Activated T-cell treated with anti-CD3 and anti-CD28 coated beads, Interleukin-2, amount 50 U/mL, for 1 hour (primary cell): Measurements from ENCODE around the gene FASN.

Experiments used
- DNase-seq: peaks from one replicate; pipeline ENCODE4 v3.0.0-alpha.2; 2020

FASN gene

GRCh38 chr17:82117139-82118090, 19.4 kb upstream of the FASN start:
- no peak for DNase-seq

GRCh38 chr17:82116246-82116645, 18.2 kb upstream of the FASN start:
- DNase-seq: no peak

GRCh38 chr17:82114872-82115271, 16.8 kb upstream of the FASN start:
- DNase-seq: no peak

GRCh38 chr17:82114447-82114846, 16.4 kb upstream of the FASN start:
- DNase-seq: no peak

- DNase-seq: no peak
Measured at GRCh38 chr17:82113941-82114340, 15.9 kb upstream of the FASN start.

GRCh38 chr17:82113422-82113821, 15.4 kb upstream of the FASN start:
- no peak for DNase-seq

GRCh38 chr17:82112914-82113311, 14.9 kb upstream of the FASN start:
- no peak for DNase-seq

- DNase-seq: no peak
Measured at GRCh38 chr17:82112181-82112913, 14.3 kb upstream of the FASN start.

GRCh38 chr17:82110298-82110697, 12.3 kb upstream of the FASN start:
- no peak for DNase-seq

GRCh38 chr17:82108961-82109475, 11.0 kb upstream of the FASN start:
- DNase-seq: no peak

- DNase-seq: no peak
Measured at GRCh38 chr17:82108496-82108945, 10.5 kb upstream of the FASN start.

- DNase-seq: no peak
Measured at GRCh38 chr17:82108038-82108437, 10.0 kb upstream of the FASN start.

- no peak for DNase-seq
Measured at GRCh38 chr17:82107341-82107860, 9.4 kb upstream of the FASN start.

- no peak for DNase-seq
Measured at GRCh38 chr17:82106688-82107305, 8.8 kb upstream of the FASN start.

- peak; percentile 65 for DNase-seq
Measured at GRCh38 chr17:82105882-82106687, 8.0 kb upstream of the FASN start.

GRCh38 chr17:82105417-82105881, 7.4 kb upstream of the FASN start:
- no peak for DNase-seq

GRCh38 chr17:82104797-82105416, 6.9 kb upstream of the FASN start:
- DNase-seq: no peak

GRCh38 chr17:82103553-82104451, 5.8 kb upstream of the FASN start:
- DNase-seq: no peak

GRCh38 chr17:82101767-82102679, 4.0 kb upstream of the FASN start:
- DNase-seq: no peak
